Activated naive CD4-positive, alpha-beta T cell treated with anti-CD3 and anti-CD28 coated beads, Interleukin-2, amount 50 U/mL, for 72 hours (primary cell): Measurements from ENCODE around the gene DENND6B. TPM values are rescaled to one million over a fixed set of nuclear protein-coding genes. Genes with fewer than 3 reads are reported as not detected.

Experiments
- ATAC-seq, 2 donors: fragments of 150-1000 bp; cut with Tn5 transposase; 2 replicates each; pipeline ENCODE4 v1.10.0; 2021; ENCODE audit warnings: mild to moderate bottlenecking in 2 of 2, moderate library complexity in 2 of 2
- DNase-seq, 2 donors: peaks; one replicate each; pipeline ENCODE4 v3.0.0; 2021 to 2022; ENCODE audit warnings: low spot score in 2 of 2
- H3K27ac Mint-ChIP-seq, 2 donors: one replicate each; pipeline ENCODE4 v1.8.0; 2022; ENCODE audit warnings: mild to moderate bottlenecking in 2 of 2, mixed read lengths in 2 of 2
- H3K36me3 Mint-ChIP-seq, 2 donors: one replicate each; pipeline ENCODE4 v1.8.0; 2022; ENCODE audit warnings: mixed read lengths in 2 of 2
- H3K9me3 Mint-ChIP-seq, 2 donors: one replicate each; pipeline ENCODE4 v1.8.0; 2022; ENCODE audit warnings: mixed read lengths in 2 of 2
- total RNA-seq, 2 donors: library from RNA; stranded (reverse); gene quantifications; one replicate each; pipeline ENCODE4 v1.2.3, GENCODE V29; 2022

Gene DENND6B
- total RNA-seq, 2 donors from 2014 or later, result 4.1 to 4.3 TPM

DNA sequence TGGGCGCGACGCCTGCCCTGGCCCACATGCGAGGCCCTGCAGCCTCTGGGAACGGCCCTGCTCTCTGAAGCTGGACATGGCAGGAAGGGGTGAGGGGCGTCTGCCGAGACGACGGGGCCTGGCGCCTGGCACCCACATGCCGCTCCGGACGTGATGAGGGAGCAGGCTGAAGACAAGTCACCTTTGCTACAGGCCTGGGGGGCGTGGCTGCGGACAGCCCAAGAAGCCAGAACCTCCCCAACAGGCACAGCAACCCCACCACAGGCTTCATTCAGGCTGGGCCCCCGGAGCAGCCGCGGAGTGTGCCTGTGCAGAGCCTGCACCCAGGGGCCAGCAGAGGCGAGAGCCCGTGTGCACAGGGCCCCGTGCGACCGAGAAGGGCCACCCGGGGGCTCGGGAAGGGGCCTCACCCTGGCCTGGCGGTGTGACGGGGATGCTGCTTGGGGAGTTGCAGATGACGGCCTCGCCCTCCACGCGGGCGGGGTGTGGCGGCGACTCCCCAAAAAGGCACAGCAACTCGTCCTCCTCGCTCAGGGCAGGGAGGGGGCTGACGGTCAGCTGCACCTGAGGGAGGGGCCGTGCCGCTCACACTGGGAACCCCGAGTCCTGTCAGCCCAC lies 40.0 kb downstream of the DENND6B start:
- Mint-ChIP-seq H3K36me3 (no peaks in the 10 kb centered on the region), H3K9me3 (no peaks in the 10 kb centered on the region), H3K27ac (no peak overlapping the region)
- DNase-seq (no peak), ATAC-seq (no peak)

DNA sequence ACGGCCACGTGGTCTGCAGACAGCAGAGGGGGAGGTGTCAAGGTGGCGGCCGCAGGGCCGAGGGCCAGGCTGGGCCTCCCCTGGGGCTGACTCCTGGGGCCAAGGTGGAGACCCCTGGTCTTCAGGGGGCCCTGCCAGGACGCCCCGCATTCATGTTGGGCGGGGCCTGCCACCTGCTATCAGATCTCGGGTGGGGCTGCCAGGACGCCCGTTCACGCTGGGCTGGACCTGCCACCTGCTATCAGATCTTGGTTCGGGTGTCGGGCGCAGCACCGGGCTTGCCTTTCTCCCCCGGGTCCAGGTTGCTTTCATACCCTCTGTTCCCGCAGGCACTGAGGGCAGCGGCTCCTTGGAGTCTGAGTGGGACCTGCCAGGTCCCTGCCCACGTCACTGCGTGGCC lies 40.5 kb downstream of the DENND6B start:
- no peak overlapping the region for H3K27ac Mint-ChIP-seq
- H3K36me3 Mint-ChIP-seq, result no peaks in the 10 kb centered on the region
- DNase-seq (no peak), ATAC-seq (no peak)
- H3K9me3 Mint-ChIP-seq, result no peaks in the 10 kb centered on the region

DNA sequence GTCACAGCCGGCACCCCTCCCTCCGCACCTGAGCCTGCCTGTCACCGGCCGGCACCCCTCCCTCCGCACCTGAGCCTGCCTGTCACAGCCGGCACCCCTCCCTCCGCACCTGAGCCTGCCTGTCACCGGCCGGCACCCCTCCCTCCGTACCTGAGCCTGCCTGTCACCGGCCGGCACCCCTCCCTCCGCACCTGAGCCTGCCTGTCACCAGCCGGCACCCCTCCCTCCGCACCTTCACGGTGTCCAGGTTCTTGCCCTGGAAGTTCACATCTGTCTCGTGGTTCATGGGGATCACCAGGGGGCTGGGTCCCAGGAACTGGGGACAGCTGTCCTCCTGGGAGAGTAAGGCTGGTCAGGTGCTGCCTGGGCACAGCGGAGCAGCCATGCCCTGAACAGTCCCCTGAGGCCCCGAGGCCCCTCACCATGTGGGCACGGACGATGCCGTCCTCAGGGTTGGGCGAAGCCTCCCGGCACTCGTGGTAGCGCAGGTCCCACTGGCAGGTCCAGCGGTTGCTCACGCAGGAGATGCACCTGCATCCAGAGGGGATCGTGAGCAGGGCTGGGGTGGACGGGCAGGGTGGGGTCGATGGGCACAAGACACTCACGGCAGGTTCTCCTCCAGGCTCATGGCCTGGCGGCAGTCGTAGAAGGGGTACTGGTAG lies 41.1 kb downstream of the DENND6B start:
- ATAC-seq (no peak), DNase-seq (no peak)
- no peak overlapping the region for H3K27ac Mint-ChIP-seq
- no peaks in the 10 kb centered on the region for H3K9me3 Mint-ChIP-seq
- H3K36me3 Mint-ChIP-seq, result no peaks in the 10 kb centered on the region

DNA sequence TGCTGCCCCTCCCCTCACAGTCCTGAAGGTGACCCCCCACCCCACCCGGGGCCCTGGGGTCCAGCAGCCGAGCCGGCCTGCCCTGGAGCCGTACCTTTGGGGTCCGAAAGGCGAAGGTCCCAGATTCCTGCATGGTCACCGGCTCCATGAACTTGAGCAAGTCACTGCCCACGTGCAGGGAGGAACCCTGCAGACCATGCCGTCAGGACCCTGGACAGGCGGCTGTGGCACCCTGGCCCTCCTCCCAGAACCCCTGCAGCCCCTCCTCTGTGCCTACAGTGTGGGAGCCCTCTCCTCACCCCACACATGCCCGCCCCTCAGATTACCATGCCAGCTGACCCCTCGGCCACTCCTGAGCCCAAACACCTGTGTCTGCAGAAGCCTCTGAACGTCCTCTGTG lies 42.3 kb downstream of the DENND6B start:
- Mint-ChIP-seq H3K27ac (no peak overlapping the region), H3K9me3 (no peaks in the 10 kb centered on the region), H3K36me3 (no peaks in the 10 kb centered on the region)
- DNase-seq, result no peak
- ATAC-seq, result no peak

DNA sequence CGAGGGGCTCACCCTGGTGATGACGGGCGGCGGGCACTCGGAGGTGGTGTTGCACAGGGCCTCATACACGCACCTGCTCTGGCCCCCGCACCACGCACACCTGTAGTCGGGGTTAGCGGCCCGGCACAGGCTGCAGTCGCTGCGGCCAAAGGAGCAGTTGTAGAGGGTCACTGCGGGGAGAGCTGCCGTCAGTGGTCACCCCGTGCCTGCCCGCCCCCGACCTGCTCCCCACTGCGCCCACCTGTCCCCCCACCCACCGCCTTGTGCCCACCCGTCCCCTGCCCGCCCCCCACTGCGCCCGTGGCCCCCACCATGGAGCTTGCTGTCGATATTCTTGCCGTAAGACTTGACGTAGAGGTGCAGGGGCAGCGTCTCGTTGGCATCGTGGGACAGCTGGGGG lies 43.0 kb downstream of the DENND6B start:
- no peak for DNase-seq
- Mint-ChIP-seq H3K9me3 (no peaks in the 10 kb centered on the region), H3K27ac (no peak overlapping the region), H3K36me3 (no peaks in the 10 kb centered on the region)
- ATAC-seq, result no peak

DNA sequence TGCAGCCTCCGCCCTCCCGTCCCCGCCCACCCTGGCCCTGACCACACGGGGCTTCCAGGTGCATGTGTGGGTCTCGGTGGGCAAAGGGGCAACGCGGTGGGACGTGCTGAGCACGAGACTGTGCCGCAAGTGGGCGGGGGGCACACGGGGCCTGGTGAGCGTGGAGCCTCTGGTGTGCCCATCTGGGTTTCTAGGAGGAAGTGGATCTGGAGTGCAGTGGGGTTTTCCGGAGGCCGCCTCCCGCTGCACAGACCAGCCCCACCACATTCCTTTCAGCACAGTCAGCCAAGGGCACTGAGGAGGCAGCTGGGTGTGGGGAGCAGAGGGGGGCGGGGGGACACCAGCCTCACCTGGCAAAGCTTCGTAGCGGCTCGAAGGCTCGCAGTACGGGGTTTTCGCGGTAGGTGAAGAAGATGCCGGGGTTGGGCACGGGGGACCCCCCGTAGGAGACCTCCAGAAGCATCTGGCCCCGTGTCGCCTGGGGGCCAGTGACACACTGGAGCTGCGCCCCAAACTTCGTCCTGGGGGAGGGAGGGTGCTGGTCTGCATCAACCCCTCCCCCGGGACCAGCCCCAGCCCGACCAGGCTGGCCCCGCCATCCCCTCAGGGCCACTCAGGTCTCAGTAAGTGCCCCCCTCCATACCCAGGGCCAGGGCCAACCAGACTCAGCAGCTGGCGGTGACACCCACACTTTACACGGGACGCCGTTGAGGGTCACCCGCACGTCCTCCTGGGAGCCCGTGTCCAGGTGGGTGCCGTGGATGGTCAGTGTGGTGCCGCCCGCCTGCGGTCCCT lies 44.3 kb downstream of the DENND6B start:
- no peak overlapping the region for H3K27ac Mint-ChIP-seq
- no peak for ATAC-seq
- DNase-seq, result no peak
- H3K9me3 Mint-ChIP-seq, result no peaks in the 10 kb centered on the region
- no peaks in the 10 kb centered on the region for H3K36me3 Mint-ChIP-seq

DNA sequence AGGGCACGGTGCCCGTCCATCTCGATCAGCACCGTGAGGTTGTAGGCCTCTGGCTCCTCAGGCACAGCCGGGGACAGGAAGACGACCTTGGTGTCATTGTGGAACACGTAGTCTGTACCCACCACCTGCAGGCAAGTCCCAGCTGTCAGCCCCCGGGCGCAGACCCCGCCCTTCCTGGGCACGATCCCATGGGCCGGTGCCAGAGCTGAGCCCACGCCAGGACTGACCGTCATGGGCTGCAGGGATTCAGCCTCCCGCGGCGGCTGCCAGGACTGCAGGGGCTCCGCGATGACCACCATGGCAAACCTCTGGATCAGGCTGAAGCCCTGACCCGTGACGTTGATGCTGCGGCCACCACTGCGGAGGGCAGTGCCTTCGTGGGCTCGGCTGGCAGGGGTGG lies 44.9 kb downstream of the DENND6B start:
- Mint-ChIP-seq H3K27ac (no peak overlapping the region), H3K36me3 (no peaks in the 10 kb centered on the region), H3K9me3 (no peaks in the 10 kb centered on the region)
- DNase-seq (no peak), ATAC-seq (no peak)

DNA sequence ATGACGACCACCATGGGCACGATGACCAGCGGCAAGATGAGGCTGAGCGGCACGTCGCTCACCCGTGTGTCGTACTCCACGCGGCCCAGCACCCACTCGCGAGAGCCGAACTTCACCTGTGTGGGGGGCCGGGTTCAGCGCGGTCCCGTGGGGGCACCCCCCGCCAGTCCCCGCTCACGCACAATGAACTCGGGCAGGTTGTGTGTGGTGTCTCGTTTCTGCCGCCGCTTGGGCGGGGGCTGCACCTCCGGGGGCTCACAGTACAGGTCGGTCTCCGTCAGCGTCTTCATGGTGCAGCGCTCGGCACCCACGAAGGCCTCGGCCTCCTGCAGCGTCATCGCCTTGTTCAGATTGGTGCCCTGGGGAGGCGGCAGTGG lies 45.4 kb downstream of the DENND6B start:
- Mint-ChIP-seq H3K27ac (no peak overlapping the region), H3K36me3 (no peaks in the 10 kb centered on the region), H3K9me3 (no peaks in the 10 kb centered on the region)
- DNase-seq (no peak), ATAC-seq (no peak)

DNA sequence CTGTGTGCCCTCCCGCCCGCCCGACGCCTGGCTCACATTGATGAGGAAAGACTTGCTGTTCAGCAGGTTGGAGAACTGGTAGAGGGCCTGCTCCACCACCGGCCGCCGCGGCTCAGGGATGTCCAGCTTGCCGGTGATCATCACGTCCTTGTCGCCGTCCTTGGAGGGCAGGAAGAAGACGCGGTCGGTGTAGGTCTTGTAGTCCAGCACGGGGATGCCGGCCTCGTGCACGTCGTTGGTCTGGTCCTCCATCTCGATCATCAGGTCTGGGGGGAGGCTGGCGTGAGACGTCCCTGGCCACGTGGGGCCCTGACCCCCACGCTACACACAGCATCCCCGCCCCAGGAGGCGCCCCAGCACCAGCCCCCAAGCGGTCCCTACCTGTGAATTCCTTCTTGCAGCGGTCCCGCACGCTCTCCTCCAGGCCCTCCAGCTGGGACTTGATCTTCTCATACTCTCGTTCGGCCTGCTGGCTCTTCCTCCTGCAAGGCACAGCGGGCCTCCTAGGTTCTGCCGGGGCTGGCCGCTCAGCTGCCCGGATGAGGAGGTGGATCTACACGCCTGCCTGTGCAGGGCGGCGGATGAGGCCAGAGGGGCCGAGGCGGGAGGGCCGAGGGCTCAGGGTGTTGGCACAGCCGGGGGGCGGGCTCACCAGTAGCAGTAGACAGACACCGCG lies 46.0 kb downstream of the DENND6B start:
- no peak overlapping the region for H3K27ac Mint-ChIP-seq
- ATAC-seq (no peak), DNase-seq (no peak)
- H3K36me3 Mint-ChIP-seq, result no peaks in the 10 kb centered on the region
- no peaks in the 10 kb centered on the region for H3K9me3 Mint-ChIP-seq

DNA sequence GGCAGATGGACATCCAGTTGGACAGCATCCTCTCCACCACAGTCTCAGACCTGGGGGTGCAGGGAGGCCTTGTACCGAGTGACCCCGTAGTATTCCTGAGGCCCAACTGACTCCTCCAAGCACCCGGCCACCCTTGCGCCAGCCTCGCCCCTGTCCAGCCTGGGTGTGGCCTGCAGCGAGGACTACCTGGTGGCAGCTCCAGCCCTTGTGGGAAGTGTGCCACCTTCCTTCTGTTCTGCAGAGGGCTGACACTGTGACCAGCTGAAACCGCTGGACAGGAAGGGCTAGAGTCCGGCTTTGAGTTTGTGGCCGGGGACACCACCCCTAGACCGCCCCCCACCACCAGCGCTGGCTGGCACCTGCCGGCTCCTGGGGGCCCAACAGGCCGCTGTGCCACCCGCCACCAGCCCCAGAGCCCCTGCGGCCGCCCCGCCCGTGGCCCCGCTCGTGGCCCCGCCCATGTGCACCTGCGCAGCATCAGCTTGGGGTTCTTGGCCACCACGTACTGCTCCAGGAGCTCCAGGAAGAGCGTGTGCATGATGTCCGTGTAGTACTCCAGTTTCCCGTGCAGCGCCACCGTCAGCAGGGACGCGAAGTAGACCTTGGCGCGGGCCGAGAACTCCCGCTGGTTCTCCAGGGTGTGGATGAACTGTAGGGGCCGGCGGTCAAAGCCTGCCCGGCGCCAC lies 46.6 kb downstream of the DENND6B start:
- ATAC-seq (no peak), DNase-seq (no peak)
- H3K36me3 Mint-ChIP-seq, result no peaks in the 10 kb centered on the region
- H3K9me3 Mint-ChIP-seq, result no peaks in the 10 kb centered on the region
- H3K27ac Mint-ChIP-seq, result no peak overlapping the region

DNA sequence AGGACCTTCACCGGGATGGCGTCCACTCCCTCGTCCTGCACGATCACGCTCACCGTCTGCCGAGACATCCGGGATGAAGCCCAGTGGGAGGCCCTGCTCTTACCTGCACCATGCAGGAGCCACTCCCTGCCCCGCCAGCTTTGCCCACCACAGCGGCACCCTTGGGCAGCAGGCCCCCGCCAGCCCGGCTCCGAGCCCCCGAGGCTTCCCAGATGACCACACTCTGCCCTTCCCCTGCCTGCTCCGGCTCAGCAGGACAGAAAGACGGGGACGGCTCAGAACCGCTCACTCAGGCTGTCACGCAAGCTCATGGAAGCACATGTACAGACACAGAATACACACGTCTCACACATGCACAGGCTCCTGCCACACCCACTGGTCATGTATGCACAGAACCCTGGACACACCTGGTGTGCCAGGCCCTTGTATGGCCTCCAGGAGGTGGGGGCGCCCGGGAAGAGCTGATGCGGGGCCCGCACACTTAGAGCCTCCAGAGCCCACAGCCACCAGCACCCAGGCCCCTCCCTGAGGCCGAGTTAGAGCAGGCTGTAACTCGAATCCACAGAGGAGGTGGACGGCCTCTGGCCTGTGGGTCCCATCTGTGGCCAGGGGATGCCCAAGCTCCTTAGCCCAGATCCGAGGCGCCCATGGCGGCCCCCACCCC lies 47.7 kb downstream of the DENND6B start:
- ATAC-seq, result no peak
- Mint-ChIP-seq H3K36me3 (no peaks in the 10 kb centered on the region), H3K9me3 (no peaks in the 10 kb centered on the region), H3K27ac (no peak overlapping the region)
- no peak for DNase-seq

DNA sequence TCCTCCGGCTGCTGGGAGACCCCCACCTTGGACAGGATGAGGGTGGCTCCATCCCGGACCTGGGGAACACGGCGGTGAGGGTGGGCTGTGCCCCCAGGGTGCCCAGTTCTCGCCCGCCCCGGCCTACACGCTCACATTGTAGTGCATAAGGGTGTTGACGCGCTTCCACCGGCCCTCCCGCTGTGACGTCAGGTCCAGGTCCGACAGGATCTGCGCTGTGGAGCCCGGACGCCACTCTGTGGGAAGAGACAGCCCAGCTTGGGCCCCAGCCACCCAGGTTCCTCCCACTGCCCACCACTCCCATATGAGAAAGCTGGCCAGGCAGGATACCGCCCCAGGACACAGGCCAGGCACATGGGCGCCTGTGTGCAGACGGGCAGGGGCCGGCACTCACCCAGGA lies 48.4 kb downstream of the DENND6B start:
- ATAC-seq (no peak), DNase-seq (no peak)
- Mint-ChIP-seq H3K27ac (no peak overlapping the region), H3K36me3 (no peaks in the 10 kb centered on the region), H3K9me3 (no peaks in the 10 kb centered on the region)

DNA sequence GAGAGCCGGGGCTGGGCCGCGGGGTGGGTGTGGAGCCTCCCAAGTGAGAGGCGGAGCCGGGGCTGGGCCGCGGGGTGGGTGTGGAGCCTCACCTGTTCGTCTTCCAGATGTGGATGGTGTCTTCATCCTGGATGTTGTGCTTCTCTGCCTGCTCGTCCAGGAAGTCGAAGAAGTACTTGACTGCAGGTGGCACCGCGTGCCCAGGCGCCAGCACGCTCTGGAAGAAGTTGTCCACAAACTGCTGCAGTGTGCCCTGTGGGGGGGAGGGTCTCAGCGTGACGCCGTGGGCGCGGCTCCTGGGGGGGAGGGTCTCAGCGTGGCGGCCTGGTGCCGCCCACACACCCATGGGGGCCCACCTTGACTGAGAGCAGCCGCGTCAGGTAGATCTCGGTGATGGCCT lies 49.1 kb downstream of the DENND6B start:
- Mint-ChIP-seq H3K9me3 (no peaks in the 10 kb centered on the region), H3K36me3 (no peaks in the 10 kb centered on the region), H3K27ac (no peak overlapping the region)
- no peak for DNase-seq
- no peak for ATAC-seq

DNA sequence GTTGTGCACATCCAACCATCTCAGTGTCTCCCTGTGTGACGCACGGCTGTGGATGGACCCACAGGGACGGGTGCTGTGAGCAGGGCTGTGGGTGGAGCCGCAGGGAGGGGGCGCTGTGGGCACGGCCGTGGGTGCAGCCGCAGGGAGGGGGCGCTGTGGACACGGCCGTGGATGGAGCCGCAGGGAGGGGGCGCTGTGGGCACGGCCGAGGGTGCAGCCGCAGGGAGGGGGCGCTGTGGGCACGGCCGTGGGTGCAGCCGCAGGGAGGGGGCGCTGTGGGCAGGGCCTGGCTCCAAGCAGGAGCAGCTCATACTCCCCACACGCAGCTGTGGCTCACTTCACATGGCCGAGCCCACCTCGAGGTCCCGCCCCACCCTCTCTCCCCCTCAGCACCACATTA lies 50.7 kb downstream of the DENND6B start:
- no peaks in the 10 kb centered on the region for H3K36me3 Mint-ChIP-seq
- ATAC-seq (peak; percentile 75 to 83), DNase-seq (peak in 1 of 2 donors; percentile 66)
- H3K9me3 Mint-ChIP-seq, result no peaks in the 10 kb centered on the region
- H3K27ac Mint-ChIP-seq, result no peak overlapping the region

DNA sequence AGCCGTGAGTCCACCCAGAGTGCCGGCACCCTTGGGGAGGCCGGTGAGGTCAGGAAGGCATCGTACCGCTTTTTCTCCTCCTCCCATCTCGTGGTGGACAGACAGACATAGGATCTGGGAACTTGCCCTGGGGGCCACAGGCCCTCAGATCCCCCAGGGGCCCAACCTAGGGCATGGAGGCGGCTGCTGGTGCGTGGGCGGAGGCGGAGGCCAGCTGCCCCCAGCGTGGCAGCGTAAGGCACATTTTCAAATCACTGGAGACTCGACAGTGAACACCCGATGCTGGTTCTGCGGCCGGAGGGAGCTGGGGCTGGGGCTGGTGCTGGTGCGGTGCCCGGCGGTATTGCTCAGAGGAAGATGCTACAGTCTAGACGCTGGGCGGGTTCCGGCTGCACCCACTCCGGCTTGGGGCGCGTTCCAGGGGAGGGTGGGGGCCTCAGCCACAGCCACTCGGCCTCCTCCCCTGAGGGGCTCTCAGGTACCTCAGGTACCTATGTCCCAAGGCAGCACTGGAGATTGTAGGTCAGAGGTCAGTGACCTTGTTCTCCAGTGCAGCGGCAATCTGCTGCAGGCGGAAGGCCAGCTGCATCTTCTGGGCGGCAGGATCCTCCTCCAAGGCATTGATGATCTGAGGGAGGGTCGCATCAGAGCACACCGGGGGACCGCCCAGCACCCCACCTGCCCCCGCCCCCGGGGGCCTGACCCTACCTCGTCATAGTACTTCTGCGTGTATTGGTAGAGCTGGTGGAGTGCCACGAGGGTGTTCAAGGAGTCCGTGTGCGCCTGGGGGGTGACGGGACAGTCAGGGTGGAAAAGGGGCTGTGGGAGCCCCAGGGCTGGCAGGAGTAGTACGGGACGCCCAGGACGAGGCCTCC lies 51.4 kb downstream of the DENND6B start:
- DNase-seq, result no peak
- no peaks in the 10 kb centered on the region for H3K9me3 Mint-ChIP-seq
- no peaks in the 10 kb centered on the region for H3K36me3 Mint-ChIP-seq
- ATAC-seq, result no peak
- no peak overlapping the region for H3K27ac Mint-ChIP-seq

DNA sequence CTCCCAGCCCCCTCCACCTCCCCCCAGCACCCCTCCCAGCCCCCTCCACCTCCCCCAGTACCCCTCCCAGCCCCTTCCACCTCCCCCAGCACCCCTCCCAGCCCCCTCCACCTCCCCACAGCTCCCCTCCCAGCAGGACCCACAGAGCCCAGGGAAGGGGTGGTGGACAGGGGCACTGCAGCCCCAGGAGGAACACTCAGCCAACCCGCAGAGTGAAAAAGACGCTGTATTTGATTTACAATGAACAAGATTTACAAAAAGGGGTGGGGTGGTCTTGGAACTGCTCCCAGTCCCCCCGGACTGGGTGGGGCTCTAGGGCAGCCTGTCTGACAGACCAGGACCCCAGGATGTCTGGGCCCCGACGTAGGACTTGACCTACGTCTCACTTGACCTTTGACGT lies 52.0 kb downstream of the DENND6B start:
- no peak overlapping the region for H3K27ac Mint-ChIP-seq
- ATAC-seq (no peak), DNase-seq (no peak)
- no peaks in the 10 kb centered on the region for H3K36me3 Mint-ChIP-seq
- no peaks in the 10 kb centered on the region for H3K9me3 Mint-ChIP-seq
